Epidermal melanocyte (primary cell): ENCODE measurements around the gene PLCB1.
A peak's percentile ranks its signal among the peaks of the same experiment; 100 is the strongest.
"Not testable (repeated sequence)": the region's sequence is repeated elsewhere in the genome, so short reads cannot be mapped to it uniquely, and the experiment has no call there.

Experiments
- DNase-seq: peaks from one replicate; pipeline ENCODE4 v3.0.0; 2011; ENCODE audit warnings: low spot score; ENCODE audit not compliant: insufficient read length

PLCB1 gene

GRCh38 chr20:8131598-8132483 is at the start of gene PLCB1:
Gene PLCB1 (plus strand): TSS chr20:8132266. CDS start chr20:8132652, 386 bp downstream.
- peak; percentile 74 for DNase-seq

GRCh38 chr20:8082989-8083388 is 49.1 kb upstream of the PLCB1 start:
- DNase-seq, result no peak

- DNase-seq, result no peak
Observed at GRCh38 chr20:8089668-8090067, 42.4 kb upstream of the PLCB1 start.

- no peak for DNase-seq
Observed at GRCh38 chr20:8094415-8094818, 37.6 kb upstream of the PLCB1 start.

- DNase-seq, result no peak
Observed at GRCh38 chr20:8094850-8095249, 37.2 kb upstream of the PLCB1 start.

GRCh38 chr20:8095648-8096572 is 36.2 kb upstream of the PLCB1 start:
- DNase-seq, result no peak

GRCh38 chr20:8097307-8097706 is 34.8 kb upstream of the PLCB1 start:
- no peak for DNase-seq

- DNase-seq, result no peak
Observed at GRCh38 chr20:8104252-8104651, 27.8 kb upstream of the PLCB1 start.

- not testable (repeated sequence) for DNase-seq
Observed at GRCh38 chr20:8114612-8115011, 17.5 kb upstream of the PLCB1 start.

GRCh38 chr20:8115436-8115835 is 16.6 kb upstream of the PLCB1 start:
- no peak for DNase-seq

- no peak for DNase-seq
Observed at GRCh38 chr20:8116067-8116811, 15.8 kb upstream of the PLCB1 start.

- DNase-seq, result no peak
Observed at GRCh38 chr20:8117636-8118035, 14.4 kb upstream of the PLCB1 start.

- no peak for DNase-seq
Observed at GRCh38 chr20:8118039-8118438, 14.0 kb upstream of the PLCB1 start.

- DNase-seq, result no peak
Observed at GRCh38 chr20:8118760-8119159, 13.3 kb upstream of the PLCB1 start.

GRCh38 chr20:8121666-8122065 is 10.4 kb upstream of the PLCB1 start:
- DNase-seq, result no peak

GRCh38 chr20:8124639-8125038 is 7.4 kb upstream of the PLCB1 start:
- no peak for DNase-seq

- no peak for DNase-seq
Observed at GRCh38 chr20:8126181-8126580, 5.9 kb upstream of the PLCB1 start.

- DNase-seq, result no peak
Observed at GRCh38 chr20:8126841-8127378, 5.2 kb upstream of the PLCB1 start.

GRCh38 chr20:8127553-8128255 is 4.4 kb upstream of the PLCB1 start:
- DNase-seq, result no peak

GRCh38 chr20:8128291-8129060 is 3.6 kb upstream of the PLCB1 start:
- no peak for DNase-seq
